Natural killer cell treated with Interleukin-12 subunit alpha and Interleukin-12 subunit beta and Interleukin-15 and Interleukin-18, amount 100 ng/mL, for 72 hours (primary cell): ENCODE results near the gene CD9. TPM values are rescaled to one million over a fixed set of nuclear protein-coding genes. Genes with fewer than 3 reads are reported as not detected.
A peak's percentile ranks its signal among the peaks of the same experiment; 100 is the strongest.
"Not testable (repeated sequence)": the region's sequence is repeated elsewhere in the genome, so short reads cannot be mapped to it uniquely, and the experiment has no call there.

ENCODE experiments used
- ATAC-seq, 2 donors: fragments of 150-1000 bp; cut with Tn5 transposase in 1 of 2; sonication (Bioruptor Pico), chemical (Tn5 transposase) in 1 of 2; 2 replicates each; pipeline ENCODE4 v1.10.0; 2021
- DNase-seq: peaks from one replicate; pipeline ENCODE4 v3.0.0; 2022; ENCODE audit warnings: low spot score
- H3K27ac Mint-ChIP-seq, 2 donors: 1 replicate in 1 of 2; 2 replicates in 1 of 2; pipeline ENCODE4 v1.8.0; 2022; ENCODE audit warnings: mixed read lengths in 2 of 2, mild to moderate bottlenecking in 1 of 2, moderate library complexity in 1 of 2
- H3K27me3 Mint-ChIP-seq, 2 donors: 1 replicate in 1 of 2; 2 replicates in 1 of 2; pipeline ENCODE4 v1.8.0; 2022; ENCODE audit warnings: mixed read lengths in 2 of 2
- H3K36me3 Mint-ChIP-seq: one replicate; pipeline ENCODE4 v1.8.0; 2022; ENCODE audit warnings: mixed read lengths
- H3K4me1 Mint-ChIP-seq, 2 donors: 1 replicate in 1 of 2; 2 replicates in 1 of 2; pipeline ENCODE4 v1.8.0; 2022; ENCODE audit warnings: low read depth in 2 of 2, mixed read lengths in 2 of 2, mild to moderate bottlenecking in 1 of 2
- H3K4me3 Mint-ChIP-seq: one replicate; pipeline ENCODE4 v1.8.0; 2022; ENCODE audit warnings: mixed read lengths
- H3K9me3 Mint-ChIP-seq: 2 replicates; pipeline ENCODE4 v1.8.0; 2022; ENCODE audit warnings: mixed read lengths
- total RNA-seq, 2 donors: library from RNA; stranded (reverse); gene quantifications; one replicate each; pipeline ENCODE4 v1.2.3, GENCODE V29; 2022

Gene CD9
- total RNA-seq, 2 donors from 2014 or later: 1.1 to 3.3 TPM

DNA sequence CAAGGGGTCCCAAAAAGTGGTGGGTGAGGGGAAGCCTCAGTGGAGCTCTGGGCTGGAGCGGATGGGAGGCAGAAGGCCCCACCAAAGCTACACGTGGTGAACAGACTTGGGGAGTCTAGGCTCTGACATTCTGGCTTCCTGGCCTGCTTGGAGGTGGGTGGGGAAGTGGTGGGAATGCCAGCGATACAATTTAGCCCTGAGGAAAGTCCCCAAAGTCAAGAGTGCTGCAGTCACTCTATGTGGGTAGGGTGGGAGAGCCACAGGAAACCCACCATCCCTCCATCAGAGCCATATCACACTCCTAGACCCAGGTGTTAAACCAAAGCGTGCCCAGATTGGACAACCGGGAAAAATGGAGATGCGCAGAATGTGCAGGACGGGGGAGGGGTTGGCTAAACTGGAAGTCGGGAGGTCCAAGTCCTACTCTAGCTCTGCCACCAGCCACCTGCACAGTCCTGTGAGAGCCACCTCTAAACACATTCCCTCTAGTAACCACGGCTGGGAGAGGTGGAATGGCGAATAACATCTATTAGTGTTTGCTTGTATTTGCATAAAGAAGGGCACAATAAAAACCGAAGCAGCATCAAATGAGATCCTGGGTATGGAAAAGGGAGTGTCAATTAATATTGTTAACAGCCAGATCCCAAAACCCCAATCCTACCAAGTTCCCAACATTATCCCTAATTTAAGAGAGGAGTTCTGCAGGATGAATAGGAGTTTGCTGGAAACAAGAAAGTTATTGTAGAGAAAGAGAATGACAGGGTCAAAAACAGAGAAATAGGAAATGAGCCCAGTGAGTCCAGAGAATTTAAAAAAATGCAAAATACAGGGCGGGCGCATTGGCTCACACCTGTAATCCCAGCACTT lies 14.0 kb upstream of the CD9 start:
- Mint-ChIP-seq H3K9me3 (no peaks in the 10 kb centered on the region), H3K4me1 (peaks cover 12 to 15% of the 10 kb centered on the region in 2 donors), H3K27me3 (peaks cover 20 to 48% of the 10 kb centered on the region in 2 donors), H3K27ac (no peak overlapping the region), H3K4me3 (no peak overlapping the region), H3K36me3 (no peaks in the 10 kb centered on the region)
- no peak for ATAC-seq
- no peak for DNase-seq

DNA sequence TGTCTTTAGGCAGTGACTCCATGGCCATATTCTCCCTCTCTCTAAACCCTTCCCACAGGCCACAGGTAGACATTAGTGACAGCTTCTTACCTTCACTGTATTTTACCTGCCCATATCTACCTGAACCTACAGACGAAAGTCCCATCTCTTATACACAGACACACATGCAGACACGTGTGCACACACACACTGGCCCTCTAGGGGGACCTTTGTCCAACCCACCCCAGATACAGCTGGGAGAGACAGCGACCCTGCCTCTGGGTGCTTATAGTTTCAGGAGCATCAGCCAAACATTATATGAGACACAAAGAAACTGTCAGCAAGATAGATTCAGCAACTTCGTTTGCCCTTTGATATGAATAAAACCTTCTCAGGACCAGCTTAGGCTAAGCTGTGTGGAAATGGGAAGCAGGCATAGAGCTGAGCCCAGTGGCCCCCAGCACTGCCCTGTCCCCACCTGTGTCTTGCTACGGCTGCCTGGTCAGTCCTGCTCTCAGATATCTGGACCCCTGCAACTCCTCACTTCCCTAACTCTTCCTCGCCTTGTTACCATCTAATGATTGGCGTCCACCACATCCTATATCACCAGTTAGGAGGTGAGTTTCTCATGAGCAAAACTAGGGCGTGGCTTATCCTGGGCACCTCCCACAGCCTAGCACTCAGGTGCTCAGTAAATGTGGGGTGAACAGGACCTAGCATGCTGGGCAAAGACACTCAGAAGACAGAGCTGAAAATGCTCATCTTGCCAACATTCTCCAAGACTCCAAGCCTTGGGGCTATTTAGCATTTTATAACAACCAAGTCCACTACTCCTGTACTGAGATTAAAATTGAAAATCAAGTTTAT lies 12.0 kb upstream of the CD9 start:
- Mint-ChIP-seq H3K27me3 (peaks cover 23 to 51% of the 10 kb centered on the region in 2 donors), H3K9me3 (no peaks in the 10 kb centered on the region), H3K4me3 (no peak overlapping the region), H3K4me1 (peaks cover 9 to 10% of the 10 kb centered on the region in 2 donors), H3K36me3 (no peaks in the 10 kb centered on the region), H3K27ac (no peak overlapping the region)
- no peak for ATAC-seq
- no peak for DNase-seq

DNA sequence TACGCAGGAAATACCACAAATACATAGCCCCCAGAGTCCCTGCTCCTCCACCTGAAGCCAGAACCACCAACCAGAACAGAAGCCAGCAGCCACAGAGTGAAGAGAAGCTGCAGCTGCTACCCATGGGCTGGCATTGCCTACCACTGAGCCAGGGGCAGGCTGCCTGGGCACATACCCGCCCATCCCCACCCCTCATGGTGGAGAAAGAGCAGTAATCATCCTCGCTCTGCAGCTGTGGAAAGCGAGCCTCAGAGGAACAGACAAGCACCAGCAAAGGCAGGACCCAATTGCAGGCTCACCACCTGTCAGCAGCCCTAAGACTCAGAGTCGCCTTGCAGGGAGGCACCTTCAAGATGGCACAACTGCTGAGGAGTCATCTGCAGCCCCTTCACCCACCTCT lies 11.2 kb upstream of the CD9 start:
- no peak for ATAC-seq
- no peak overlapping the region for H3K27ac Mint-ChIP-seq
- H3K4me1 Mint-ChIP-seq: peaks cover 9 to 10% of the 10 kb centered on the region in 2 donors
- peaks cover 24 to 55% of the 10 kb centered on the region in 2 donors for H3K27me3 Mint-ChIP-seq
- H3K4me3 Mint-ChIP-seq: no peak overlapping the region
- no peaks in the 10 kb centered on the region for H3K9me3 Mint-ChIP-seq
- no peak for DNase-seq
- H3K36me3 Mint-ChIP-seq: no peaks in the 10 kb centered on the region

DNA sequence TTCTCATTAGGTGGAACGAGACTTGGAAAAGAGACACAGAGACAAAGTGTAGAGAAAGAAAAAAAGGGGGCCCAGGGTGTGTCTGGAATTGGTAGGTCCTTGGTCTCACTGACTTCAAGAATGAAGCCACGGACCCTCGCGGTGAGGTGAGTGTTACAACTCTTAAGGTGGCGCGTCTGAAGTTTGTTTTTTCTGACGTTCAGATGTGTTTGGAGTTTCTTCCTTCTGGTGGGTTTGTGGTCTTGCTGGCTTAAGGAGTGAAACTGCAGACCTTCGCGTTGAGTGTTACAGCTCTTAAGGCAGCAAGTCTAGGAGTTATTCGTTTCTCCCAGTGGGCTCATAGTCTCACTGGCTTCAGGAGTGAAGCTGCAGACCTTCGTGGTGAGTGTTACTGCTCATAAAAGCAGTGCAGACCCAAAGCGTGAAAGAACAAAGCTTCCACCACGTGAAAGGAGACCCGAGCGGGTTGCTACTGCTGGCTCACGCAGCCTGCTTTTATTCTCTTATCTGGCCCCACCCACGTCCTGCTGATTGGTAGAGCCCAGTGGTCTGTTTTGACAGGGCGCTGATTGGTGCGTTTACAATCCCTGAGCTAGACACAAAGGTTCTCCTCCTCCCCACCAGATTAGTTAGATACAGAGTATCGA lies 10.1 kb upstream of the CD9 start:
- H3K4me3 Mint-ChIP-seq, H3K27ac Mint-ChIP-seq, ATAC-seq, H3K4me1 Mint-ChIP-seq, H3K9me3 Mint-ChIP-seq, DNase-seq, H3K36me3 Mint-ChIP-seq: not testable (repeated sequence)
- H3K27me3 Mint-ChIP-seq: peaks cover 24 to 55% of the 10 kb centered on the region in 2 donors

DNA sequence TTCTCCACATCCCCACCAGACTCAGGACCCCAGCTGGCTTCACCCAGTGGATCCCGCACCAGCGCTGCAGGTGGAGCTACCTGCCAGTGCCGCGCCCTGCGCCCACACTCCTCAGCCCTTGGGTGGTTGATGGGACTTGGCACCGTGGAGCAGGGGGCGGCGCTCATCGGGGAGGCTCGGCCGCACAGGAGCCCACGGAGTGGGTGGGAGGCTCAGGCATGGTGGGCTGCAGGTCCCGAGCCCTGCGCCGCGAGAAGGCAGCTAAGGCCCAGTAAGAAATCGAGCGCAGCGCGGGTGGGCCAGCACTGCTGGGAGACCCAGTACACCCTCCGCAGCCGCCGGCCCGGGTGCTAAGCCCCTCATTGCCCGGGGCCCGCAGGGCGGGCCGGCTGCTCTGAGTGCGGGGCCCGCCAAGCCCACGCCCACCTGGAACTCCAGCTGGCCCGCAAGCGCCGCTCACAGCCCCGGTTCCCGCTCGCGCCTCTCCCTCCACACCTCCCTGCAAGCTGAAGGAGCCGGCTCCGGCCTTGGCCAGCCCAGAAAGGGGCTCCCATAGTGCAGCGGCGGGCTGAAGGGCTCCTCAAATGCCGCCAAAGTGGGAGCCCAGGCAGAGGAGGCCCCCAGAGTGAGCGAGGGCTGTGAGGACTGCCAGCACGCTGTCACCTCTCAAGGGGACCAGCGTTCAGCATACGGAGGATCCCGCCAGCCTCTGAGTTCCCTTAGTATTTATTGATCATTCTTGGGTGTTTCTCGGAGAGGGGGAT lies 9.3 kb upstream of the CD9 start:
- H3K27ac Mint-ChIP-seq, DNase-seq, ATAC-seq, H3K4me3 Mint-ChIP-seq, H3K36me3 Mint-ChIP-seq, H3K9me3 Mint-ChIP-seq: not testable (repeated sequence)
- Mint-ChIP-seq H3K27me3 (peaks cover 27 to 55% of the 10 kb centered on the region in 2 donors), H3K4me1 (peaks cover 10 to 12% of the 10 kb centered on the region in 2 donors)

DNA sequence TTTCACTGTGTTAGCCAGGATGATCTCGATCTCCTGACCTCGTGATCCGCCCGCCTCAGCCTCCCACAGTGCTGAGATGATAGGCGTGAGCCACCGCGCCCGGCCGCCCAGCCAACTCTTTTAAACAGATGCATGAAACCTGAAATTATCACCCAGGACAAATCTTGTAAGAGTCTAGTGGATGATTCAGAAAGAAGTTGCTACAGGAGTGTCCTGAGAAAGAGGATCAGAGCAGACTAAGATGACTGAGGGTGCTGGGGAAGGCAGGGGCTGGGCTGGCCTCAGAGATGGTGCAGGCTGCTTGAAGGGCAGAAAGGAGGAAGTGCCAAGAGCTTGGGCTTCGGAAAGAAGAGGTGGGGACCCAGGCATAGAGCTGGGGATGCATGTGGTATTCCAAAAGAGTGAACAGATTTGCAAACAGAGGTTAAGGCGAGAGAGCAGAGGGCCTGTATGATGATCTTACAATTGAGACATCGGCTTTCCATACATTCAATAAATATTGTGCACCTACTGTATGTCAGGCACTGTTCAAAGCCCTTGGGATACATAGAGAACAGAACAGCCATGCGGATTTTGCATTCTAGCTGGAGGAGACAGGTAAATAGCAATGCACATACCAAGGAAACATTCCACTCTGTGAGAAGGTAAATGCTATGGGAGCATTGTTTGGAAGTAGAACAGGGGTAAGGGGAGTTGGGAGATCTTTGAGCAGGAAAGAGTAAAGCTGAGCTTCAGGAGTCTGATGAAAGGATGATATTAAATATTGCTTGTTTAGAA lies 7.4 kb upstream of the CD9 start:
- Mint-ChIP-seq H3K27me3 (peaks cover 23 to 39% of the 10 kb centered on the region in 2 donors), H3K27ac (no peak overlapping the region), H3K36me3 (no peaks in the 10 kb centered on the region), H3K4me1 (peaks cover 10 to 12% of the 10 kb centered on the region in 2 donors), H3K9me3 (no peaks in the 10 kb centered on the region), H3K4me3 (no peak overlapping the region)
- ATAC-seq: no peak
- DNase-seq: no peak

DNA sequence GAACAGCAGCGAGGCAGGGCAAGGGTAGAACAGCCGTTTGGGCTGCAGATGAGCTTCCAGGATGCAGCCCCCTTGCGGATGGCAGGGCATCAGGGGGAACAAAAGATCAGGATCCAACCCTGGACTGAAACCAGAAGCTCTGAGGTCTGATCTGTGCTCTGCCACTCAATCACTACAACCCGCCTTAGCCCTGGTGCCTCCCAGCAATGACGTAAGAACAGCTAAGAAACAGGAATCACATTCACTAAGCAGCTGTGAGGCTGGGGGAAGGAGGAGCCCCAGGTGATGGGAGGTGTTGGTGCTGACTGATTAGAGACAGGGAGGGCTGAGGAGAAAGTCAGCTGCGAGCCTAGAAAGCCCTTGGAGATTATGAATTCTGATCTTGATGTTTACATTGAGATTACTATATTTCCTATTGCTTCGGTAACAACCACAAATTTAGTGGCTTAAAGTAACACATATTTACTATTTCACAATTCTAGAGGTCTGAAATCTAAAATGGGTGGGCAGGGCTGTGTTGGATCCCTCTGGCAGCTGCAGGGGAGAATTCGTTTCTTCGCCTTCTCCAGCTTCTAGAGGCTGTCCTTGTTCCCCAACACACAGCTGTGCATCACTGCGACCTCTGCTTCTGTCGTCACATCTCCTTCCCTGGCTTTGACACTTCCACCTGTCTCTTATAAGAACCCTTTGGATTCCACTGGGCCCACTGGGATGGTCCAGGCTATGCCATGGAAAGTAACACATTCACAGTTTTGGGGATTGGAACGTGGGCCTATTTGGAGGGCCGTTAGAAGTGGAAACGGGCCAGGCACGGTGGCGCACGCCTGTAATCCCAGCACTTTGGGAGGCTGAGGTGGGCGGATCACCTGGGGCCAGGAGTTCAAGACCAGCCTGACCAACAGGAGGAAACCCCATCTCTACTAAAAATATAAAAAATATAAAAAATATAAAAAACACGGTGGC lies 6.1 kb upstream of the CD9 start:
- H3K4me3 Mint-ChIP-seq: no peak overlapping the region
- H3K9me3 Mint-ChIP-seq: no peaks in the 10 kb centered on the region
- H3K36me3 Mint-ChIP-seq: no peaks in the 10 kb centered on the region
- no peak overlapping the region for H3K27ac Mint-ChIP-seq
- ATAC-seq (no peak), DNase-seq (no peak)
- peaks cover 10 to 12% of the 10 kb centered on the region in 2 donors for H3K4me1 Mint-ChIP-seq
- peaks cover 26 to 40% of the 10 kb centered on the region in 2 donors for H3K27me3 Mint-ChIP-seq

DNA sequence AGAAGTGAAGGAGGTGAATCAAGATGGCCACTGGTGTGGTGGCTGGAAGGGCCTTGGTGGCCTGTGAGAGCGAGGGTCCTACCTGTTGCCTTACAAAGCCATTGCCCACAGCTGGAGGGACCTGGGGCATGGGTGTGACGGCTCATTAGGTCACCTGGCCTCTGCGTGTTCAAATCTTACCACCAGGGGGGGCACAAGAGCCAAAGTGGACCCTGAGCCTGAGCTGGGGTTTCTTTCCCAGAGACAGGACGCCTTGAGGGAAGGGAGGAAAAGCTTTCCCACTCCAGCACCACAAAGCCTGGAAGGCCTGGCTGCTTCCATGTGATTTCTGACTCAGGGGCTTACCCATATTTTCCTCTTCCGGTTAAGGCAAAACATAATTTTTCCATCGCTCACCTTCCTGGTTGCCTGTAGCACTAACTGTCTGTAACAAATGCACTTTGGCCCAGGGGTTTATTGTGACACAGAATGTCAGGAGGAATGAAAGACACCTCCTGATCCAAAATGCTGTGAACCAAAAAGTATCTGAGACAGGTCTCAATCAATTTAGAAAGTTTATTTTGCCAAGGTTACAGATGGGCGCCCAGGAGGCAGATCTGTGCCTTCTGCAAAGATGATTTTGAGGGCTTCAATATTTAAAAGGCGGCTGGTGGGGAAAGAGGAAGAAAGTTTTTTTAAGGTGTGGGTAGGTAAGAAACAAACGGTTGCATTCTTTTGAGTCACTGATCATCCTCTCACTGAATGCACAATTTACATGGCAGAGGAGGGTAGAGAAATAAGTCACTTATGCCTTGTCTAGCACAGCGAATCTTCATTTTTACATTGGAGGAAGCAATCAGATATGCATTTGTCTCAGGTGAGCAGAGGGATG lies 4.3 kb upstream of the CD9 start:
- Mint-ChIP-seq H3K9me3 (no peaks in the 10 kb centered on the region), H3K27ac (no peak overlapping the region), H3K36me3 (no peaks in the 10 kb centered on the region), H3K4me1 (peaks cover 0 to 3% of the 10 kb centered on the region in 2 donors), H3K4me3 (no peak overlapping the region), H3K27me3 (peaks cover 22 to 31% of the 10 kb centered on the region in 2 donors)
- ATAC-seq: peak; percentile 67 to 80
- peak; percentile 77 for DNase-seq

DNA sequence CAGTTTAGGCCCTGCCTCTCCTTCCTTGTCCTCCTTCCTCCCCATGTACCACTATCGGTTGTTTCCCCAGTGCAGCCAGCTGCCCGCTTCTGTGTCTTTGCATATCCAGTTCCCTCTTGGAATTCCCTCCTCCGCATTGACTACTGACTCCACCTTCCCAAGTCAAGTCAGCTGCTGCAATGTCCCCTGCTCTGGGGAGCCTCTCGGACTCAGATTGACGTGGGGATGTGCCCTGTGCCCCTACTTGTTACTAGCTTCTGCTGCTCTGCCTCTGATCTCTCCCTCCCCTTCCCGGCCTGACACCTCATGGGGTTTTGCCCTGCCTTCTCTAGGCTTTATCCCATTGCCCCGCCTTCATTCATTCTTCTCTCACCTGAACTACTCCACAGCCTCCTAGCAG lies 2.1 kb upstream of the CD9 start:
- H3K36me3 Mint-ChIP-seq: no peaks in the 10 kb centered on the region
- H3K4me3 Mint-ChIP-seq: no peak overlapping the region
- DNase-seq (no peak), ATAC-seq (no peak)
- H3K27ac Mint-ChIP-seq: no peak overlapping the region
- H3K9me3 Mint-ChIP-seq: no peaks in the 10 kb centered on the region
- peaks cover 0 to 3% of the 10 kb centered on the region in 2 donors for H3K4me1 Mint-ChIP-seq
- peaks cover 28 to 42% of the 10 kb centered on the region in 2 donors for H3K27me3 Mint-ChIP-seq

DNA sequence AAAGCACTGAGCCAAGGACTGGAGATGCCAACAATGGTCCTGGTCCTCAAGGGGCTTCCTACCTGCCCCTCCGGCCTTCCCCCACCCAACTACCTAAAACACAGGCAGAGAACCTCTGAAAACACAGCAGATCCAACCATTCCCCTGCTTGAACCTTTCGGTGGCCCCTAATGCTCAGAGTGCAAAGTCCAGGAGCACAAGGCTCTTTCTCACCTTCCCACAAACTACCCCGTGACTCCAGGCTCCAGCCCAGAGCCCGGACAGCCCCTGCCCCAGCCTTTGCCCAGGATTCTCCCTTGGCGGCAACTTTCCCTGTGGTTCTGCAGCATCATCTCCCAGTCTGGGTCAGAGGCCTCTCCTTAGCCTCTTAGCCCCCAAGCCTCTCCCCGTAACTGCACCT lies 1.6 kb upstream of the CD9 start:
- Mint-ChIP-seq H3K27ac (peak overlapping the region in 1 of 2 donors; percentile 10), H3K36me3 (no peaks in the 10 kb centered on the region), H3K4me3 (no peak overlapping the region), H3K27me3 (peaks cover 26 to 37% of the 10 kb centered on the region in 2 donors), H3K4me1 (peaks cover 0 to 3% of the 10 kb centered on the region in 2 donors), H3K9me3 (no peaks in the 10 kb centered on the region)
- ATAC-seq (no peak), DNase-seq (no peak)

DNA sequence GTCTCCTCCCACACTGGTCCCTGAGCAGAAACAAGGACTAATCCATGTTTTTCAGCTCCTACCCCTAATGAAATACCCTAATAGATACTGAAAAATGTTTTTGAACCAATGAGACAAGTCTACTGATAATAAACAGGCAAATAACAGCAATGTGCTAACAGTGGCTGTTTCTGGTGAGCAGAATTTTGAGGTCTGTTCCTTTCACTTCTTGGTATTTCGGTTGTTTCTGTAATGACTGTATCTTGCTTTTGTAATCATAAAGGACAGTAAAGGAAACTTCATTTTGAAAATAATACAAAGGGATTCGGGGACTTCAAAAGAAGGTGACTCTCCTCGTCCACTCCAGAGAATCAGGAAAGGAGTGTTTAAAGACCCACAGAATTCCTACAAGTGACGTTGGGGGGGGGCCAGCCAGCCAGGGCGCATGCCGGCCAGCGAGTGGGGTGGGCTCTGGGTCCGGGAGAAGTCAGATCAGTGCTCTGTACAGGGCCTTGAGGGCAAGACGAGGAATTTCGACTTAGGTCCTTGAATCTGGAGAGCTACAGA lies 1.1 kb upstream of the CD9 start:
- H3K4me3 Mint-ChIP-seq: peak overlapping the region; percentile 1
- H3K27ac Mint-ChIP-seq: peak overlapping the region in 1 of 2 donors; percentile 10
- no peaks in the 10 kb centered on the region for H3K36me3 Mint-ChIP-seq
- no peaks in the 10 kb centered on the region for H3K9me3 Mint-ChIP-seq
- peaks cover 0 to 3% of the 10 kb centered on the region in 2 donors for H3K4me1 Mint-ChIP-seq
- ATAC-seq (no peak), DNase-seq (no peak)
- H3K27me3 Mint-ChIP-seq: peaks cover 26 to 37% of the 10 kb centered on the region in 2 donors
